Liver (tissue), 9 donors: ENCODE results near the gene SLC26A5. TPM values are rescaled to one million over a fixed set of nuclear protein-coding genes. Genes with fewer than 3 reads are reported as not detected.

ENCODE experiments used
- DNase-seq: peaks from one replicate; pipeline ENCODE4 v3.0.0-alpha.2; 2017; ENCODE audit warnings: low spot score
- H3K27ac ChIP-seq, 2 donors: one replicate each; pipeline ENCODE4 v1.7.0; 2013; ENCODE audit warnings: inconsistent platforms in 2 of 2, low read length in 2 of 2, control low read depth in 1 of 2, low read depth in 1 of 2, mild to moderate bottlenecking in 1 of 2
- H3K27me3 ChIP-seq, 4 donors: one replicate each; pipeline versions ENCODE4 v1.6.1 to v1.7.0; 2013; ENCODE audit warnings: low read length in 3 of 4, inconsistent platforms in 1 of 4, mild to moderate bottlenecking in 1 of 4, moderate library complexity in 1 of 4; ENCODE audit not compliant: control insufficient read depth in 4 of 4, insufficient read depth in 4 of 4
- H3K36me3 ChIP-seq, 4 donors: one replicate each; pipeline versions ENCODE4 v1.6.1 to v1.7.0; 2013; ENCODE audit warnings: low read length in 3 of 4, mild to moderate bottlenecking in 3 of 4, low read depth in 1 of 4, moderate library complexity in 1 of 4; ENCODE audit not compliant: control insufficient read depth in 4 of 4, insufficient read depth in 3 of 4
- H3K4me1 ChIP-seq, 4 donors: one replicate each; pipeline versions ENCODE4 v1.6.1 to v1.7.0; 2013; ENCODE audit warnings: low read length in 3 of 4, mild to moderate bottlenecking in 3 of 4, moderate library complexity in 1 of 4; ENCODE audit not compliant: control insufficient read depth in 4 of 4, insufficient read depth in 4 of 4
- H3K4me3 ChIP-seq, 3 donors: one replicate each; pipeline versions ENCODE4 v1.6.1 to v1.7.0; 2013; ENCODE audit warnings: low read length in 3 of 3, control low read depth in 1 of 3, low read depth in 1 of 3, mild to moderate bottlenecking in 1 of 3
- H3K9ac ChIP-seq, 2 donors: one replicate each; pipeline ENCODE4 v1.7.0; 2013; ENCODE audit warnings: low read length in 2 of 2, mild to moderate bottlenecking in 2 of 2, moderate library complexity in 2 of 2, control low read depth in 1 of 2, low read depth in 1 of 2
- H3K9me3 ChIP-seq, 4 donors: one replicate each; pipeline versions ENCODE4 v1.6.1 to v1.7.0; 2013; ENCODE audit warnings: low read length in 3 of 4; ENCODE audit not compliant: control insufficient read depth in 4 of 4
- ATF3 ChIP-seq: IDR thresholded peaks from 2 replicates; pipeline ENCODE4 v1.6.1; 2016; ENCODE audit warnings: antibody characterized with exemption
- CTCF ChIP-seq: fragments of 150-350 bp; IDR thresholded peaks from 2 replicates; pipeline ENCODE4 v1.5.1; 2017; ENCODE audit warnings: improper control_type of control experiment, low read depth, low read length; ENCODE audit not compliant: missing input control
- EGR1 ChIP-seq, 2 donors: IDR thresholded peaks; 2 replicates each; pipeline ENCODE4 v1.6.1; 2016 to 2018; ENCODE audit warnings: antibody characterized with exemption in 2 of 2, low read depth in 2 of 2
- FOXA1 ChIP-seq: IDR thresholded peaks from 2 replicates; pipeline ENCODE4 v1.6.1; 2016; ENCODE audit warnings: antibody characterized with exemption
- FOXA2 ChIP-seq: IDR thresholded peaks from 2 replicates; pipeline ENCODE4 v1.6.1; 2016; ENCODE audit warnings: antibody characterized with exemption
- GABPA ChIP-seq, 2 donors: IDR thresholded peaks in 1 of 2; conservative IDR thresholded peaks in 1 of 2; 2 replicates each; pipeline ENCODE4 v1.6.1; 2016; ENCODE audit warnings: antibody characterized with exemption in 2 of 2, mild to moderate bottlenecking in 1 of 2, moderate library complexity in 1 of 2
- HNF4A ChIP-seq, 2 donors: conservative IDR thresholded peaks; 2 replicates each; pipeline ENCODE4 v1.6.1; 2016; ENCODE audit warnings: antibody characterized with exemption in 2 of 2, mild to moderate bottlenecking in 2 of 2
- HNF4G ChIP-seq: IDR thresholded peaks from 2 replicates; pipeline ENCODE4 v1.6.1; 2016; ENCODE audit warnings: antibody characterized with exemption
- JUND ChIP-seq, 2 donors: IDR thresholded peaks; 2 replicates each; pipeline ENCODE4 v1.6.1; 2016; ENCODE audit warnings: antibody characterized with exemption in 2 of 2
- MAX ChIP-seq: IDR thresholded peaks from 2 replicates; pipeline ENCODE4 v1.6.1; 2016; ENCODE audit warnings: antibody characterized with exemption
- NR2F2 ChIP-seq: IDR thresholded peaks from 2 replicates; pipeline ENCODE4 v1.6.1; 2016; ENCODE audit warnings: antibody characterized with exemption
- RAD21 ChIP-seq, 2 donors: IDR thresholded peaks; 2 replicates each; pipeline ENCODE4 v1.6.1; 2016; ENCODE audit warnings: antibody characterized with exemption in 2 of 2, mild to moderate bottlenecking in 2 of 2
- REST ChIP-seq: IDR thresholded peaks from 2 replicates; pipeline ENCODE4 v1.6.1; 2016; ENCODE audit warnings: antibody characterized with exemption, mild to moderate bottlenecking
- RXRA ChIP-seq, 2 donors: IDR thresholded peaks; 2 replicates each; pipeline ENCODE4 v1.6.1; 2017 to 2018; ENCODE audit warnings: antibody characterized with exemption in 2 of 2, mild to moderate bottlenecking in 1 of 2
- SP1 ChIP-seq: IDR thresholded peaks from 2 replicates; pipeline ENCODE4 v1.6.1; 2018; ENCODE audit warnings: antibody characterized with exemption, mild to moderate bottlenecking
- TAF1 ChIP-seq: conservative IDR thresholded peaks from 2 replicates; pipeline ENCODE4 v1.6.1; 2016; ENCODE audit warnings: antibody characterized with exemption, mild to moderate bottlenecking
- YY1 ChIP-seq: IDR thresholded peaks from 2 replicates; pipeline ENCODE4 v1.6.1; 2016; ENCODE audit warnings: antibody characterized with exemption, mild to moderate bottlenecking
- ZBTB33 ChIP-seq: IDR thresholded peaks from 2 replicates; pipeline ENCODE4 v1.6.1; 2016; ENCODE audit warnings: antibody characterized with exemption
- WGBS: extraction: QIAGEN DNeasy Blood & Tissue Kit; methylation state at CpG from one replicate; pipeline ENCODE4 v1.1.7; 2013; 5-methylcytosine and 5-hydroxymethylcytosine counted together
- polyA plus RNA-seq, 2 donors: library from polyadenylated mRNA; stranded (reverse) in 1 of 2; unstranded in 1 of 2; fragments of 200-250 nt in 1 of 2; fragments of >200 nt in 1 of 2; fragmentation: Nextera tagmentation in 1 of 2; extraction: Ambion mirVana in 1 of 2; gene quantifications; one replicate each; pipeline versions ENCODE4 v1.2.1 to v1.2.3, GENCODE V29; 2013 to 2015
- total RNA-seq, 2 donors: library from RNA; depleted of rRNA; stranded (reverse); fragments of >200 nt; gene quantifications; one replicate each; pipeline ENCODE4 v1.2.3, GENCODE V29; 2014
- donor health status: healthy.
- donor health status: healthy.
- donor health status: healthy.
- donor health status: healthy.
- donor health status: healthy.

The SLC26A5 gene
- total and polyA plus RNA-seq, 4 donors, result 0.09 to 1.1 (median 0.45) TPM

- no peak for TF ChIP-seq EGR1 (IDR thresholded peaks at IDR 0.05; ENCODE audit: low read depth in 2 of 2)
- no peak for TF ChIP-seq RXRA (IDR thresholded peaks at IDR 0.05)
- TF ChIP-seq JUND (IDR thresholded peaks at IDR 0.05), result no peak
- no peak for TF ChIP-seq YY1
- no peak for TF ChIP-seq TAF1
- TF ChIP-seq GABPA (IDR thresholded peaks at IDR 0.05 in 1 of 2, conservative IDR thresholded peaks at IDR 0.05 in 1 of 2), result no peak
- TF ChIP-seq CTCF, result no peak
- TF ChIP-seq SP1, result no peak
- no peak for TF ChIP-seq REST
- TF ChIP-seq HNF4G, result no peak
- no peak overlapping the region for H3K27ac ChIP-seq
- DNase-seq, result no peak
- H3K36me3 ChIP-seq, result peaks cover 0 to 7% (median under 1%) of the 10 kb centered on the region in 4 donors
- H3K4me3 ChIP-seq, result no peak overlapping the region
- peaks cover 14 to 48% (median 37%) of the 10 kb centered on the region in 4 donors for H3K4me1 ChIP-seq
- H3K27me3 ChIP-seq, result no peaks in the 10 kb centered on the region
- H3K9me3 ChIP-seq, result no peaks in the 10 kb centered on the region
- 89% methylated on average over 5 of the region's 5 CpGs for WGBS
- H3K9ac ChIP-seq, result no peak overlapping the region
Measured at GRCh38 chr7:103346396-103346795, 99.6 kb downstream of the SLC26A5 start.

GRCh38 chr7:103344453-103345149 lies 101.4 kb downstream of the SLC26A5 start, which contains the start of gene DNAJC2:
TSS of gene DNAJC2 (minus strand) at chr7:103344767. CDS start at chr7:103344622, 145 bp downstream.
- DNase-seq, result peak; percentile 82
- no peaks in the 10 kb centered on the region for H3K27me3 ChIP-seq
- peak within 1 kb of the TSS; percentile 86 to 100 (median 98) for H3K4me3 ChIP-seq
- peaks cover 0 to 19% (median 9%) of the 10 kb centered on the region in 4 donors for H3K36me3 ChIP-seq
- H3K9me3 ChIP-seq, result no peaks in the 10 kb centered on the region
- peak within 1 kb of the TSS; percentile 51 to 95 for H3K9ac ChIP-seq
- peak within 1 kb of the TSS; percentile 79 to 87 for H3K27ac ChIP-seq
- WGBS, result 8% methylated on average over 43 of the region's 43 CpGs
- peaks cover 8 to 34% (median 25%) of the 10 kb centered on the region in 4 donors for H3K4me1 ChIP-seq
- TF ChIP-seq YY1 (peak; percentile 82), RAD21 (IDR thresholded peaks at IDR 0.05) (peak; percentile 45 to 46), SP1 (peak; percentile 43), FOXA2 (no peak), HNF4G (no peak), ZBTB33 (peak; percentile 42), RXRA (IDR thresholded peaks at IDR 0.05) (no peak), GABPA (IDR thresholded peaks at IDR 0.05 in 1 of 2, conservative IDR thresholded peaks at IDR 0.05 in 1 of 2) (peak; percentile 93 to 96), REST (peak; percentile 58), FOXA1 (no peak), MAX (peak; percentile 90), NR2F2 (peak; percentile 28), EGR1 (IDR thresholded peaks at IDR 0.05; ENCODE audit: low read depth in 2 of 2) (peak; percentile 91 to 96), HNF4A (conservative IDR thresholded peaks at IDR 0.05) (peak in 1 of 2 donors; percentile 28), ATF3 (no peak), JUND (IDR thresholded peaks at IDR 0.05) (peak in 1 of 2 donors; percentile 19)
